CD4-positive, alpha-beta memory T cell (primary cell): ENCODE data around the gene SNX19. TPM values are rescaled to one million over a fixed set of nuclear protein-coding genes. Genes with fewer than 3 reads are reported as not detected.
"Not testable (repeated sequence)": the region's sequence is repeated elsewhere in the genome, so short reads cannot be mapped to it uniquely, and the experiment has no call there.

ENCODE experiments used
- CTCF ChIA-PET: fragments of 350-600 bp; sonication (Branson Sonifier 250); formaldehyde crosslinking; loops from one replicate; lab custom pipeline; 2021; ENCODE audit warnings: inconsistent platforms; ENCODE audit not compliant: partially characterized antibody; lab: Charles Lee
- POLR2A ChIA-PET: fragments of 350-600 bp; sonication (Branson Sonifier 250); formaldehyde crosslinking; loops from one replicate; lab custom pipeline; 2021; ENCODE audit not compliant: partially characterized antibody; lab: Charles Lee
- DNase-seq, 5 donors: peaks; one replicate each; pipeline versions ENCODE4 v3.0.0 to v3.0.0-alpha.2; 2020 to 2022; ENCODE audit warnings: mixed read lengths in 1 of 5
- H3K27ac ChIP-seq: one replicate; pipeline ENCODE4 v1.7.0; 2013; ENCODE audit warnings: low read depth, low read length
- H3K27me3 ChIP-seq: 2 replicates; pipeline ENCODE4 v1.7.0; 2013; ENCODE audit warnings: mild to moderate bottlenecking, low read length, moderate library complexity; ENCODE audit not compliant: insufficient read depth
- H3K36me3 ChIP-seq: 2 replicates; pipeline ENCODE4 v1.7.0; 2013; ENCODE audit warnings: mild to moderate bottlenecking, low read length, moderate library complexity; ENCODE audit not compliant: insufficient read depth
- H3K4me1 ChIP-seq: 2 replicates; pipeline ENCODE4 v1.7.0; 2013; ENCODE audit warnings: mild to moderate bottlenecking, low read length, moderate library complexity; ENCODE audit not compliant: insufficient read depth
- H3K4me3 ChIP-seq, 2 donors: one replicate each; pipeline ENCODE4 v1.7.0; 2013; ENCODE audit warnings: low read length in 2 of 2, mild to moderate bottlenecking in 1 of 2
- H3K9me3 ChIP-seq, 2 donors: one replicate each; pipeline ENCODE4 v1.7.0; 2013; ENCODE audit warnings: low read length in 2 of 2, control low read depth in 1 of 2; ENCODE audit not compliant: control insufficient read depth in 1 of 2
- H3K27ac Mint-ChIP-seq, 7 donors: one replicate each; pipeline ENCODE4 v1.8.0; 2020 to 2021; ENCODE audit warnings: mixed read lengths in 7 of 7, mild to moderate bottlenecking in 6 of 7, inconsistent platforms in 3 of 7, moderate library complexity in 3 of 7
- H3K27me3 Mint-ChIP-seq, 2 donors: one replicate each; pipeline ENCODE4 v1.8.0; 2020 to 2021; ENCODE audit warnings: mixed read lengths in 2 of 2
- H3K36me3 Mint-ChIP-seq, 2 donors: one replicate each; pipeline ENCODE4 v1.8.0; 2020 to 2021; ENCODE audit warnings: mixed read lengths in 2 of 2, inconsistent platforms in 1 of 2, mild to moderate bottlenecking in 1 of 2
- H3K4me1 Mint-ChIP-seq, 4 donors: one replicate each; pipeline ENCODE4 v1.8.0; 2020 to 2021; ENCODE audit warnings: mixed read lengths in 4 of 4, mild to moderate bottlenecking in 1 of 4
- H3K4me3 Mint-ChIP-seq, 8 donors: one replicate each; pipeline ENCODE4 v1.8.0; 2020 to 2021; ENCODE audit warnings: mixed read lengths in 8 of 8, mild to moderate bottlenecking in 7 of 8, moderate library complexity in 6 of 8, inconsistent platforms in 3 of 8
- H3K9me3 Mint-ChIP-seq, 8 donors: one replicate each; pipeline ENCODE4 v1.8.0; 2020 to 2021; ENCODE audit warnings: mixed read lengths in 8 of 8, mild to moderate bottlenecking in 5 of 8, inconsistent platforms in 3 of 8, moderate library complexity in 1 of 8
- intact Hi-C: fragments of 100-400 bp; cut with micrococcal nuclease; formaldehyde crosslinking; loops from one replicate; pipeline ENCODE4 v1.15.1; 2023
- polyA plus RNA-seq, 2 donors: library from polyadenylated mRNA; unstranded; fragments of 300-500 nt; fragmentation: Illumina TruSeq; gene quantifications; one replicate each; pipeline ENCODE4 v1.2.3, GENCODE V29; 2021
- total RNA-seq, 2 experiments: library from RNA; stranded (reverse); gene quantifications; one replicate each; pipeline ENCODE4 v1.2.3, GENCODE V29; 2021

SNX19 gene
- total and polyA plus RNA-seq, 4 experiments from 2014 or later, result 21.4 to 94.2 (median 57.1) TPM

DNA sequence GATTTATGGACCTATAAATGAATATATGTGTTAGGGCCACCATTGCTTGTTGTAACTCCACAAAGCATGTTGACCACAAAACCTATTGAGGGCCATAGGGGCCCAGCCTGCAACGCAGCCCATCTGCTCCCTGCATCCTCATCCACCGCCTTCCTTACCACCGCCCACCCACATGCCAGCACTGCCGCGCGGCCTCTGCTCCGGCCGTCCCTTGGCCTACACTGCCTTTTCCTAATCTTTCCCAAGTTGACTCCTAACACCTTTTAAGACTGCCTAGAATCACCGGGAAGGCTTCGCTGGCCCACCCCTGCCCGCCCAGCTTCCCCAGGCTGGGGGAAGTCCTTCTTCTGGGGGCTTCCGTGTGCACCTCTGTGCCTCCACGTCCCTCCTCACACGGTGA lies 55.0 kb downstream of the SNX19 start:
- H3K36me3 Mint-ChIP-seq, result no peaks in the 10 kb centered on the region
- intact Hi-C loops, result loop anchor here (5.0 kb wide), 1 partner anchor 56 kb away; the partner anchor contains the start of gene SNX19
- H3K27ac Mint-ChIP-seq, result no peak overlapping the region
- H3K36me3 ChIP-seq, result no peaks in the 10 kb centered on the region
- H3K4me1 ChIP-seq, result peaks cover 9% of the 10 kb centered on the region
- DNase-seq, result no peak
- no peaks in the 10 kb centered on the region for H3K9me3 ChIP-seq
- H3K27me3 ChIP-seq, result no peaks in the 10 kb centered on the region
- no peak overlapping the region for H3K27ac ChIP-seq
- peaks cover 4 to 5% of the 10 kb centered on the region in 2 donors for H3K27me3 Mint-ChIP-seq
- peaks cover 4 to 11% (median 6%) of the 10 kb centered on the region in 4 donors for H3K4me1 Mint-ChIP-seq
- peaks cover 0 to 2% (median 0%) of the 10 kb centered on the region in 8 donors for H3K9me3 Mint-ChIP-seq
- H3K4me3 Mint-ChIP-seq, result no peak overlapping the region
- no peak overlapping the region for H3K4me3 ChIP-seq
- ChIA-PET CTCF (interaction anchor here (1.2 to 8.9 kb wide), 13 partner anchors 9 to 649 kb away, joined by 3 to 182 read pairs (median 8); no protein-coding TSS in a partner anchor), POLR2A (no interaction called here)

DNA sequence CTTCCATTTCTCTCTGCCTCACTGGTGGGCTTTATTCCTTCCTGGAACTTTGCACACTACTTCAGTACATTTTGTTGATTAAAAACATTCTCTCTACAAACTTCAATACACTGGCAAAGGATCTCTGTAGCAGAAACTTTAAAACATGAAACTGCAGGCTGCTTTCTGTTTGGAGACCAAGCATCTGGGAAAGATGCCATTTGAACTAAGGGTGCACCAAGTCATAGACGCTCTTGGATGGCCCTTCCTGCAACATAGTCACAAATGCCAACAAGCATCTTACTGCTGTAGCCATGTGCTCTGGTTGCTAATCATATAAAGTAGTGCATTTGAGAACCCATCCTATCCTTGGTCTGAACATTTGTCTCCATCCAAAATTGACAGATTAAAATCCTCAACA lies 56.4 kb downstream of the SNX19 start:
- POLR2A ChIA-PET, result no interaction called here
- Histone ChIP-seq H3K4me1 (peaks cover 9% of the 10 kb centered on the region), H3K27ac (no peak overlapping the region), H3K4me3 (no peak overlapping the region), H3K36me3 (no peaks in the 10 kb centered on the region), H3K27me3 (no peaks in the 10 kb centered on the region), H3K9me3 (no peaks in the 10 kb centered on the region)
- H3K36me3 Mint-ChIP-seq, result no peaks in the 10 kb centered on the region
- no peak overlapping the region for H3K4me3 Mint-ChIP-seq
- DNase-seq, result no peak
- peaks cover 0 to 6% (median 0%) of the 10 kb centered on the region in 8 donors for H3K9me3 Mint-ChIP-seq
- peaks cover 9 to 16% of the 10 kb centered on the region in 2 donors for H3K27me3 Mint-ChIP-seq
- H3K4me1 Mint-ChIP-seq, result peaks cover 4 to 11% (median 6%) of the 10 kb centered on the region in 4 donors
- CTCF ChIA-PET, result interaction anchor here (1.1 to 8.9 kb wide), 11 partner anchors 8 to 647 kb away, joined by 3 to 182 read pairs (median 6); partner anchors contain the start of gene SNX19
- no peak overlapping the region for H3K27ac Mint-ChIP-seq
- intact Hi-C loops, result loop anchor here (5.0 kb wide), 1 partner anchor 57 kb away; the partner anchor contains the start of gene SNX19

DNA sequence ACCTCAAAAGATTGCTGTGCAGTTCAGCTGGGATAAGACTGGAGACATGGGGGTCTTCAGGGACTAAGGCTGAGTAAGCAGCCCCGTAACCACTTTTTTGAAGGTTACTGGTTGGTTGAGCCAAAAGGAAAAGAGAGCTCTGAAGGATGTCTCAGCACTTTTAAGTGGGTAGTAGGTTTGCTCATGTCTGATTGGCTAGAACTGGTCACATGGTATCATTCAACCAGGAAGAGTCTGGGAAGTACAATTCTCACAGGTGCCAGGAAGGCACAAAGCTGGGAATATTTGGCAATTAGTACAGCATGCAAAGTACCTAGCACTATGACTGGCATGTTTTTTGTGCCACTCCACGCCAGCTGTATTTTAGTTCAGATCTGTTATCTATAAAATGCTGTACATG lies 58.1 kb downstream of the SNX19 start:
- no peak for DNase-seq

DNA sequence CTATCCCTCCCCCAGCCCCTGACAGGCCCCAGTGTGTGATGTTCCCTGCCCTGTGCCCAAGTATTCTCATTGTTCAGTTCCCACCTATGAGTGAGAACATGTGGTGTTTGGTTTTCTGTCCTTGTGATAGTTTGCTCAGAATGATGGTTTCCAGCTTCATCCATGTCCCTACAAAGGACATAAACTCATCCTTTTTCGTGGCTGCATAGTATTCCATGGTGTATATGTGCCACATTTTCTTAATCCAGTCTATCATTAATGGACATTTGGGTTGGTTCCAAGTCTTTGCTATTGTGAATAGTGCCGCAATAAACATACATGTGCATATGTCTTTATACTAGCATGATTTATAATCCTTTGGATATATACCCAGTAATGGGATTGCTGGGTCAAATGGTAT lies 60.6 kb downstream of the SNX19 start:
- H3K4me1 ChIP-seq, H3K36me3 ChIP-seq, H3K36me3 Mint-ChIP-seq, H3K4me3 Mint-ChIP-seq, H3K4me1 Mint-ChIP-seq, CTCF ChIA-PET, H3K27ac ChIP-seq, H3K4me3 ChIP-seq, intact Hi-C loops, H3K27me3 ChIP-seq, H3K9me3 ChIP-seq, H3K9me3 Mint-ChIP-seq, DNase-seq, POLR2A ChIA-PET: not testable (repeated sequence)
- H3K27ac Mint-ChIP-seq, result peak overlapping the region in 1 of 7 donors; percentile 47
- H3K27me3 Mint-ChIP-seq, result peaks cover 9 to 20% of the 10 kb centered on the region in 2 donors

More for the DNA sequence above, 58.1 kb downstream of the SNX19 start:
- H3K4me3 ChIP-seq, result no peak overlapping the region
- no peak overlapping the region for H3K4me3 Mint-ChIP-seq
- no peaks in the 10 kb centered on the region for H3K36me3 Mint-ChIP-seq
- peaks cover 0 to 6% (median 0%) of the 10 kb centered on the region in 8 donors for H3K9me3 Mint-ChIP-seq
- peaks cover 4 to 7% (median 6%) of the 10 kb centered on the region in 4 donors for H3K4me1 Mint-ChIP-seq
- no peaks in the 10 kb centered on the region for H3K9me3 ChIP-seq
- H3K36me3 ChIP-seq, result no peaks in the 10 kb centered on the region
- no peak overlapping the region for H3K27ac Mint-ChIP-seq
- intact Hi-C loops, result no loop called here
- no peaks in the 10 kb centered on the region for H3K27me3 ChIP-seq
- H3K27me3 Mint-ChIP-seq, result peaks cover 9 to 19% of the 10 kb centered on the region in 2 donors
- POLR2A ChIA-PET, result interaction anchor here (1.5 kb wide), 1 partner anchor 645 kb away, joined by 3 read pairs; no protein-coding TSS in a partner anchor
- CTCF ChIA-PET, result interaction anchor here (0.8 to 8.9 kb wide), 6 partner anchors 10 to 645 kb away, joined by 3 to 182 read pairs (median 8); partner anchors contain the start of gene SNX19
- H3K4me1 ChIP-seq, result peaks cover 9% of the 10 kb centered on the region
- no peak overlapping the region for H3K27ac ChIP-seq

DNA sequence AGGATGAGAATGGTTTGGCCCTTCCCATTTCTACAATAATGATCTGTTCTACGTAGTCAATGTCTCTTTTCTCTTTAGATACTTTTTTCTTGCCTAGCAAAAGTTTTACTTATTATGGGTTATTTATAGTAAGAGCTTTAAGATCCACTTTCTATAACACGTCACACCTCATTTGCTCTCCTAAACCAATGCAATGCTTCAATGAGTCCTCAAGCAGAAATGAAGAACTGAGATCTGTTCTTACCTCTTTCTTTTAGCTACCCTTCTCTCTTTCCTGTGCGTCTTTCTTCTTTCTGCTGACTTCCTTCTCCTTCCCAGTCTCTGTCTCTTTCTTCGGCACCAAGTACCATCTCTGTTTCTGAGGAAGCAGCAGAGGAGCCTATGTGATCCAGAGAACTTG lies 61.8 kb downstream of the SNX19 start:
- H3K36me3 Mint-ChIP-seq, result no peaks in the 10 kb centered on the region
- H3K4me1 Mint-ChIP-seq, result no peaks in the 10 kb centered on the region
- Histone ChIP-seq H3K4me3 (no peak overlapping the region), H3K9me3 (no peaks in the 10 kb centered on the region), H3K36me3 (no peaks in the 10 kb centered on the region), H3K27ac (no peak overlapping the region), H3K27me3 (no peaks in the 10 kb centered on the region), H3K4me1 (no peaks in the 10 kb centered on the region)
- peaks cover 0 to 6% (median 0%) of the 10 kb centered on the region in 8 donors for H3K9me3 Mint-ChIP-seq
- H3K4me3 Mint-ChIP-seq, result no peak overlapping the region
- ChIA-PET POLR2A (no interaction called here), CTCF (interaction anchor here (1.1 to 1.4 kb wide), 2 partner anchors 9 to 420 kb away, joined by 3 to 4 read pairs; no protein-coding TSS in a partner anchor)
- intact Hi-C loops, result no loop called here
- H3K27me3 Mint-ChIP-seq, result peaks cover 9 to 24% of the 10 kb centered on the region in 2 donors
- DNase-seq, result no peak
- no peak overlapping the region for H3K27ac Mint-ChIP-seq

DNA sequence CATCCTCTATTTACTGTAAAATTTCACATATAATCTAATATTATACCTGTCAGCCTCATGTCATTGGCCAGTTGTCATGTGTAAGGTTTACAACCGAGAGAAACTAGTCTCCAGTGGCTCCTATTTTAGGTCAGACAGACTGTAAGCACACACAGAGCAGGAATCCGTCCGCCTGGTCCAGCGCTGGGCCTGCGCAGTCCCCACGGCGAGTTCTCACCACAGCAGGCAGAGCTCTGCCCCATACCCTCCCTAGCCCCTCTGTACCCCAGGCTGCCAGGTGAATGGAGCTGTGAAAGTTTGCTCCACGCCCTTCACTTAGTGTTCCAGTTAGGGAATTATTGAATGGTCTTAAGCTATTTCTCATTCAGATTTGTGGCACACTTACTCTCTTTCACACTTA lies 63.7 kb downstream of the SNX19 start:
- Histone ChIP-seq H3K36me3 (no peaks in the 10 kb centered on the region), H3K4me1 (no peaks in the 10 kb centered on the region), H3K4me3 (no peak overlapping the region), H3K27me3 (no peaks in the 10 kb centered on the region), H3K27ac (no peak overlapping the region), H3K9me3 (no peaks in the 10 kb centered on the region)
- POLR2A ChIA-PET, result no interaction called here
- Mint-ChIP-seq H3K9me3 (peaks cover 0 to 6% (median 0%) of the 10 kb centered on the region in 8 donors), H3K27me3 (peaks cover 9 to 24% of the 10 kb centered on the region in 2 donors), H3K4me1 (no peaks in the 10 kb centered on the region), H3K4me3 (no peak overlapping the region), H3K27ac (no peak overlapping the region), H3K36me3 (no peaks in the 10 kb centered on the region)
- DNase-seq, result no peak
- CTCF ChIA-PET, result interaction anchor here (3.2 kb wide), 1 partner anchor 10 kb away, joined by 32 read pairs; no protein-coding TSS in a partner anchor
- intact Hi-C loops, result no loop called here

DNA sequence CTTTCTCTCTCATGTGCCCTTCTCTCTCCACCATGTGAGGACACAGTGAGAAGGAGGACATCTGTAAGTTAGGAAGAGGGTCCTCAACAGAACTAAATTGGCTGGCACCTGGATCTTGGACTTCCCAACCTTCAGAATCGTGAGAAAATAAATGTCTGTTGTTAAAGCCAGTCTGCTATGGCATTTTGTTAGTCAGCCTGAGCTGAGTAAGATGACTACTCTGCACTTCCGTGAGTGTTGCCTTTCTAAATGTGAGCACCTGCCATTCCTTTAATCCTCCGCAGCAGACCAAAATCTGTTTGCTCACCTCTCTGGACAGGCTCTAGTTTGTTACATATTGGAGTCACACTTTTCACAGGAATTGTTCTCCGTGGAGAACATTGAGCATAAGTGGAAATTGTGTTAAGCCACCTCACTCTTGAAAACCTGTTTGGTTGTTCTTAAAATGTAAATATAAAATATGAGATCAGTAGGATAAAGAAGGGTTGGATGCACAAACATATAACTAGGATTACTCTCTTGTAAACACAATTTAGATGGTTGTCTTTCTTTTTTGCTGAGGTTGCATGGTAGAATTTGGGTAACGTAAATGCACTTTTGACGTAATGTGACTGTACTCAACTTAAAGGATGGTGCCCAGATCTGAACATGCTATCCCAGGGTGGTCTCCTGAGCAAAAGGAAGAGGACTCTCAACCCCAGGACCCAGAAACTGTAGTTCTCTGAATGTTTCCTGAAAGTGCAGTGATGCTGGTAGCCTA lies 65.9 kb downstream of the SNX19 start:
- Histone ChIP-seq H3K27ac (no peak overlapping the region), H3K27me3 (no peaks in the 10 kb centered on the region), H3K36me3 (no peaks in the 10 kb centered on the region), H3K4me3 (no peak overlapping the region), H3K4me1 (no peaks in the 10 kb centered on the region), H3K9me3 (no peaks in the 10 kb centered on the region)
- H3K4me1 Mint-ChIP-seq, result no peaks in the 10 kb centered on the region
- no peak for DNase-seq
- H3K27ac Mint-ChIP-seq, result no peak overlapping the region
- peaks cover 0 to 3% (median 0%) of the 10 kb centered on the region in 8 donors for H3K9me3 Mint-ChIP-seq
- intact Hi-C loops, result no loop called here
- H3K4me3 Mint-ChIP-seq, result no peak overlapping the region
- ChIA-PET CTCF (interaction anchor here (1.3 to 1.9 kb wide), 3 partner anchors 9 to 13 kb away, joined by 3 to 6 read pairs (median 5); no protein-coding TSS in a partner anchor), POLR2A (no interaction called here)
- no peaks in the 10 kb centered on the region for H3K36me3 Mint-ChIP-seq
- peaks cover 3 to 17% of the 10 kb centered on the region in 2 donors for H3K27me3 Mint-ChIP-seq
